IMR-90 (cell line): Measurements from ENCODE around the gene SGCA. TPM values are rescaled to one million over a fixed set of nuclear protein-coding genes. Genes with fewer than 3 reads are reported as not detected.
A peak's percentile ranks its signal among the peaks of the same experiment; 100 is the strongest.

Source experiments
- ATAC-seq: fragments of 200-7000 bp; cut with Tn5 transposase; 2 replicates; pipeline ENCODE4 v1.9.1; 2020; ENCODE audit warnings: low read depth, mild to moderate bottlenecking, moderate library complexity
- BruUV-seq: library from RNA; stranded (reverse); fragments of 400-500 nt; replicated peaks from 2 replicates; lab custom pipeline; 2021; lab: Mats Ljungman, UMichigan
- CTCF ChIA-PET: fragments of 300-600 bp; formaldehyde crosslinking; extraction: SDS; loops from one replicate; lab custom pipeline; 2021; ENCODE audit warnings: antibody characterized with exemption; lab: Yijun Ruan, JAX
- POLR2A ChIA-PET: fragments of 300-600 bp; sonication (Branson Sonifier 250); formaldehyde crosslinking; loops from one replicate; lab custom pipeline; 2022; ENCODE audit warnings: antibody characterized with exemption; ENCODE audit not compliant: unreplicated experiment; lab: Charles Lee
- DNase-seq: peaks from one replicate; pipeline ENCODE4 v3.0.0; 2013
- H2AFZ ChIP-seq: replicated peaks from 2 replicates; pipeline ENCODE3; 2013; ENCODE audit warnings: low read length, mild to moderate bottlenecking; ENCODE audit not compliant: poor library complexity
- H2AK5ac ChIP-seq: 2 replicates; pipeline ENCODE4 v1.6.1; 2013; ENCODE audit warnings: low read depth, low read length, inconsistent platforms
- H2AK9ac ChIP-seq: replicated peaks from 2 replicates; pipeline ENCODE3; 2013; ENCODE audit warnings: mild to moderate bottlenecking, low read depth, low read length, moderate library complexity; ENCODE audit not compliant: poor library complexity
- H2BK120ac ChIP-seq: 2 replicates; pipeline ENCODE4 v1.6.1; 2013; ENCODE audit warnings: low read depth, low read length, inconsistent platforms
- H2BK15ac ChIP-seq: 3 replicates; pipeline ENCODE4 v1.6.1; 2013; ENCODE audit warnings: low read depth, low read length, inconsistent platforms
- H2BK20ac ChIP-seq: 2 replicates; pipeline ENCODE4 v1.6.1; 2013; ENCODE audit warnings: low read depth, mild to moderate bottlenecking, inconsistent platforms, low read length, moderate library complexity
- H2BK5ac ChIP-seq: 2 replicates; pipeline ENCODE4 v1.6.1; 2013; ENCODE audit warnings: mild to moderate bottlenecking, low read depth, low read length, inconsistent platforms; ENCODE audit not compliant: poor library complexity, severe bottlenecking
- H3K14ac ChIP-seq: replicated peaks from 2 replicates; pipeline ENCODE4 v1.6.1; 2013; ENCODE audit warnings: low read depth, low read length, inconsistent platforms
- H3K18ac ChIP-seq: 2 replicates; pipeline ENCODE4 v1.6.1; 2013; ENCODE audit warnings: low read depth, low read length, control low read depth
- H3K23ac ChIP-seq: 2 replicates; pipeline ENCODE4 v1.6.1; 2013; ENCODE audit warnings: low read depth, low read length, inconsistent platforms
- H3K27ac ChIP-seq: 2 replicates; pipeline ENCODE4 v1.5.1; 2013; ENCODE audit warnings: mild to moderate bottlenecking, control low read depth, low read length; ENCODE audit not compliant: insufficient read depth
- H3K27me3 ChIP-seq: 2 replicates; pipeline ENCODE4 v1.6.1; 2013; ENCODE audit warnings: low read length; ENCODE audit not compliant: control insufficient read depth, insufficient read depth
- H3K36me3 ChIP-seq: 2 replicates; pipeline ENCODE4 v1.6.1; 2013; ENCODE audit warnings: low read length, mixed read lengths; ENCODE audit not compliant: control insufficient read depth, insufficient read depth
- H3K4ac ChIP-seq: 2 replicates; pipeline ENCODE4 v1.6.1; 2013; ENCODE audit warnings: low read depth, low read length, inconsistent platforms
- H3K4me1 ChIP-seq: 2 replicates; pipeline ENCODE4 v1.6.1; 2013; ENCODE audit warnings: low read length, mixed read lengths; ENCODE audit not compliant: control insufficient read depth, insufficient read depth
- H3K4me2 ChIP-seq: 2 replicates; pipeline ENCODE4 v1.6.1; 2013; ENCODE audit warnings: low read depth, mild to moderate bottlenecking, control low read depth, low read length, moderate library complexity
- H3K4me3 ChIP-seq: 2 replicates; pipeline ENCODE4 v1.5.1; 2013; ENCODE audit warnings: low read depth, mild to moderate bottlenecking, control low read depth, low read length, moderate library complexity; ENCODE audit not compliant: insufficient read depth
- H3K56ac ChIP-seq: 2 replicates; pipeline ENCODE4 v1.6.1; 2013; ENCODE audit warnings: low read length, inconsistent platforms; ENCODE audit not compliant: insufficient read depth; ENCODE audit errors: extremely low read depth
- H3K79me1 ChIP-seq, 2 experiments: 2 replicates each; pipeline ENCODE4 v1.6.1; 2013; ENCODE audit warnings: low read length in 2 of 2, inconsistent platforms in 1 of 2, low read depth in 1 of 2
- H3K9ac ChIP-seq: 2 replicates; pipeline ENCODE4 v1.6.1; 2013; ENCODE audit warnings: low read depth, low read length, control low read depth
- H3K9me1 ChIP-seq: 2 replicates; pipeline ENCODE4 v1.6.1; 2013; ENCODE audit warnings: low read length, inconsistent platforms; ENCODE audit not compliant: insufficient read depth
- H3K9me3 ChIP-seq: 2 replicates; pipeline ENCODE4 v1.6.1; 2013; ENCODE audit warnings: low read length; ENCODE audit not compliant: control insufficient read depth, insufficient read depth
- H4K20me1 ChIP-seq: 2 replicates; pipeline ENCODE4 v1.6.1; 2013; ENCODE audit warnings: low read length, inconsistent platforms; ENCODE audit not compliant: insufficient read depth
- H4K5ac ChIP-seq: 2 replicates; pipeline ENCODE4 v1.6.1; 2013; ENCODE audit warnings: mild to moderate bottlenecking, low read depth, low read length, control low read depth
- H4K8ac ChIP-seq, 2 experiments: 2 replicates each; pipeline ENCODE4 v1.6.1; 2013; ENCODE audit warnings: low read depth in 2 of 2, low read length in 2 of 2, control low read depth in 1 of 2, inconsistent platforms in 1 of 2
- H4K91ac ChIP-seq: 2 replicates; pipeline ENCODE4 v1.6.1; 2013; ENCODE audit warnings: low read depth, low read length, inconsistent platforms; ENCODE audit not compliant: insufficient read depth
- BHLHE40 ChIP-seq: fragments of 150-350 bp; IDR thresholded peaks from 2 replicates; pipeline ENCODE4 v1.6.1; 2016; ENCODE audit warnings: mild to moderate bottlenecking, low read depth, low read length
- CEBPB ChIP-seq: IDR thresholded peaks from 2 replicates; pipeline ENCODE4 v1.6.1; 2012; ENCODE audit warnings: low read depth, low read length, improper control_type of control experiment
- CHD1 ChIP-seq: IDR thresholded peaks from 2 replicates; pipeline ENCODE4 v1.6.1; 2012; ENCODE audit warnings: low read depth, low read length, improper control_type of control experiment
- FOS ChIP-seq: fragments of 150-350 bp; IDR thresholded peaks from 2 replicates; pipeline ENCODE4 v1.6.1; 2016; ENCODE audit warnings: low read depth, low read length
- MAFK ChIP-seq: IDR thresholded peaks from 2 replicates; pipeline ENCODE4 v1.6.1; 2012; ENCODE audit warnings: low read depth, low read length, improper control_type of control experiment
- MAZ ChIP-seq: IDR thresholded peaks from 2 replicates; pipeline ENCODE4 v1.6.1; 2012; ENCODE audit warnings: low read depth, mild to moderate bottlenecking, low read length, improper control_type of control experiment, moderate library complexity, borderline replicate concordance
- NFE2L2 ChIP-seq: fragments of 150-350 bp; IDR thresholded peaks from 2 replicates; pipeline ENCODE4 v1.6.1; 2016; ENCODE audit warnings: low read depth, mild to moderate bottlenecking, low read length
- POLR2A ChIP-seq: IDR thresholded peaks from 2 replicates; pipeline ENCODE4 v1.6.1; 2012; ENCODE audit warnings: mild to moderate bottlenecking, low read depth, low read length
- RAD21 ChIP-seq: IDR thresholded peaks from 2 replicates; pipeline ENCODE4 v1.6.1; 2012; ENCODE audit warnings: low read length, improper control_type of control experiment
- RCOR1 ChIP-seq: IDR thresholded peaks from 2 replicates; pipeline ENCODE4 v1.6.1; 2012; ENCODE audit warnings: mild to moderate bottlenecking, low read length, improper control_type of control experiment; ENCODE audit not compliant: insufficient replicate concordance
- SMC3 ChIP-seq: fragments of 150-350 bp; IDR thresholded peaks from 2 replicates; pipeline ENCODE4 v1.6.1; 2016; ENCODE audit warnings: low read depth, mild to moderate bottlenecking, antibody characterized with exemption, low read length, moderate library complexity
- WGBS, 2 experiments: methylation state at CpG; one replicate each; pipeline versions ENCODE4 v1.1.5 to v1.1.7; 2013; ENCODE audit warnings: missing lambda C conversion rate in 2 of 2; ENCODE audit not compliant: insufficient read length in 1 of 2; ENCODE audit errors: extremely low coverage in 2 of 2; 5-methylcytosine and 5-hydroxymethylcytosine counted together
- dilution Hi-C: fragments of 300-500 bp; cut with HindIII; formaldehyde crosslinking; loops from one replicate; pipeline ENCODE4 v1.14.3; 2018; ENCODE audit warnings: low sequenced_read_pairs; ENCODE audit not compliant: unreplicated experiment
- in situ Hi-C: fragments of 300-500 bp; cut with MboI; formaldehyde crosslinking; loops from 3 replicates; pipeline ENCODE4 v1.14.3; 2019; ENCODE audit warnings: low sequenced_read_pairs, inconsistent platforms, mixed read lengths
- intact Hi-C: fragments of 100-400 bp; cut with micrococcal nuclease; formaldehyde crosslinking; loops from 2 replicates; pipeline ENCODE4 v1.10.0; 2022
- polyA plus RNA-seq, 3 experiments: library from polyadenylated mRNA; depleted of rRNA; stranded (reverse); fragments of >200 nt; gene quantifications; 2 replicates each; pipeline ENCODE4 v1.2.3, GENCODE V29; 2012; ENCODE audit warnings: low replicate concordance in 1 of 3
- total RNA-seq: library from RNA; depleted of rRNA; stranded (reverse); fragments of >200 nt; gene quantifications from 2 replicates; pipeline ENCODE4 v1.2.3, GENCODE V29; 2012
- TF ChIP-seq, protein P1 (sequence below): conservative IDR thresholded peaks from 2 replicates; pipeline ENCODE4 v1.5.1; 2012; ENCODE audit warnings: mild to moderate bottlenecking, low read depth, low read length, improper control_type of control experiment
- TF ChIP-seq, protein P2 (sequence below): fragments of 150-350 bp; IDR thresholded peaks from 2 replicates; pipeline ENCODE4 v1.6.1; 2017; ENCODE audit warnings: mild to moderate bottlenecking, antibody characterized with exemption, low read length, low read depth

Gene SGCA
- total and polyA plus RNA-seq, 2 of the 4 experiments (the other 2 are of a cell fraction), result 0.19 TPM; not detected in 1

DNA sequence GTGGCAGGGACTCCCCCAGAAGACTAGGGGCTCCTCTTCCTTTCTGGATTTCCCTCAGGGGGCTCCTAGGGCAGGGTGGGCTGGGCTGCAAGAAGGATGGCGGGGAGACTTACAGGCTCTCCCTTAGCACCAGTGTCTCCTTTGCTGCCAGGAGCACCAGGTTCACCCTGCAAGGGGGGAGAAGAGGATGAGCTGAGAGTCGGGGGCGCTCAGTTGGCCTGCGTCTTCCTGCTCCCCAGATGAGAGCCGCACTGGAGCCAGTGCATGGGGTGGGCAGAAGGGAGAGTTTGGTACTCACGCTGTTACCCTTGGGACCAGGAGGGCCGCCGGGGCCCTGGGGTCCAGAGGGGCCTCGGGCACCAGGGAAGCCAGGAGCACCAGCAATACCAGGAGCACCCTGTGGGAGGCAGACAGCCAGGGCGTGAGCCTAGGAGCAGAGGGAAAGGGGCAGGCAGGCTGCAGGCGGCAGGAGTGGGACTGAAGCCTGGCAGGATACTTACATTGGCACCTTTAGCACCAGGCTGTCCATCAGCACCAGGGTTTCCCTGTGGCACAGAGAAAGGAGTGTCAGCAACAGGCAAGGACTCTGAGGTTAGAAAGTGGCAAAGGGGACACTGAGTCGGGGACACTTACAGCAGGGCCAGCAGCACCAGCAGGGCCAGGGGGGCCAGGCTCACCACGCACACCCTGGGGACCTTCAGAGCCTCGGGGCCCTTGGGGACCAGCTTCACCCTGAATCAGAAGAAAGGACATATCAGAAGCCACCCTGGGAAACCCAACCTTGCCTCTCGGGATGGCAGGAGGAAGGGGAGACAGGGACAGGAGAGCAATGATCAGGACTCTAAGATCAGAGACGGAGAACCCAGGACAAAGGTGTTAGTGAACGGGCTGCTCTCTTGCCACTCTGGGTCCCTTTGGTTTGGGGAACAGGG lies 29.4 kb downstream of the SGCA start:
- in situ Hi-C loops (loop anchor here (5.0 kb wide), 1 partner anchor 77 kb away; the partner anchor contains the start of gene TMEM92), dilution Hi-C loops (no loop called here), intact Hi-C loops (no loop called here)
- Histone ChIP-seq H3K9ac (peak overlapping the region; percentile 98), H2AFZ (peak overlapping the region; percentile 48), H3K27ac (peak overlapping the region; percentile 99), H3K18ac (peak overlapping the region; percentile 83), H2BK120ac (peak overlapping the region; percentile 50), H2BK15ac (no peak overlapping the region), H3K4me1 (peaks cover 57% of the 10 kb centered on the region), H3K9me1 (0 out of 2 replicates have a peak, but pooled peaks cover 3% of the 10 kb centered on the region), H4K20me1 (peaks cover 92% of the 10 kb centered on the region), H3K79me1 (peaks cover 16 to 82% of the 10 kb centered on the region in 2 experiments; a peak in 3 of 4 replicates), H2AK9ac (peak overlapping the region; percentile 85), H3K14ac (peak overlapping the region; percentile 100), H2BK20ac (peak overlapping the region; percentile 24; the same call in 1 of the 2 replicates), H3K4me3 (no peak overlapping the region), H2BK5ac (peak overlapping the region; percentile 99), H3K36me3 (peaks cover 93% of the 10 kb centered on the region), H3K23ac (peak overlapping the region; percentile 100), H4K8ac (peak overlapping the region; percentile 65 to 97), H3K56ac (peak overlapping the region; percentile 92), H4K91ac (peak overlapping the region; percentile 78), H3K9me3 (no peaks in the 10 kb centered on the region), H3K4me2 (peak overlapping the region; percentile 5; the same call in 1 of the 2 replicates), H2AK5ac (peak overlapping the region; percentile 80), H4K5ac (peak overlapping the region; percentile 83), H3K4ac (peak overlapping the region; percentile 100), H3K27me3 (no peaks in the 10 kb centered on the region)
- ATAC-seq, result peak; percentile 1
- no TSS peak for BruUV-seq
- WGBS, 2 experiments, result 50% methylated on average over 1 of the region's 17 CpGs; no CpG with 5 or more reads in 1 of the 2 experiments
- peak; percentile 74 for DNase-seq
- POLR2A ChIA-PET, result interaction anchor here (0.6 to 3.7 kb wide), 5 partner anchors 8 to 77 kb away, joined by 3 to 26 read pairs (median 5); no protein-coding TSS in a partner anchor
- CTCF ChIA-PET, result no interaction called here
- TF ChIP-seq BHLHE40 (no peak), CEBPB (no peak), MAZ (no peak), CHD1 (no peak), FOS (no peak), RAD21 (0 out of 2 replicates have a peak, but pooled peaks have one; percentile 13), RCOR1 (no peak), SMC3 (0 out of 2 replicates have a peak, but pooled peaks have one; percentile 28), NFE2L2 (no peak), MAFK (no peak), POLR2A (no peak)
- TF ChIP-seq, protein P1, sequence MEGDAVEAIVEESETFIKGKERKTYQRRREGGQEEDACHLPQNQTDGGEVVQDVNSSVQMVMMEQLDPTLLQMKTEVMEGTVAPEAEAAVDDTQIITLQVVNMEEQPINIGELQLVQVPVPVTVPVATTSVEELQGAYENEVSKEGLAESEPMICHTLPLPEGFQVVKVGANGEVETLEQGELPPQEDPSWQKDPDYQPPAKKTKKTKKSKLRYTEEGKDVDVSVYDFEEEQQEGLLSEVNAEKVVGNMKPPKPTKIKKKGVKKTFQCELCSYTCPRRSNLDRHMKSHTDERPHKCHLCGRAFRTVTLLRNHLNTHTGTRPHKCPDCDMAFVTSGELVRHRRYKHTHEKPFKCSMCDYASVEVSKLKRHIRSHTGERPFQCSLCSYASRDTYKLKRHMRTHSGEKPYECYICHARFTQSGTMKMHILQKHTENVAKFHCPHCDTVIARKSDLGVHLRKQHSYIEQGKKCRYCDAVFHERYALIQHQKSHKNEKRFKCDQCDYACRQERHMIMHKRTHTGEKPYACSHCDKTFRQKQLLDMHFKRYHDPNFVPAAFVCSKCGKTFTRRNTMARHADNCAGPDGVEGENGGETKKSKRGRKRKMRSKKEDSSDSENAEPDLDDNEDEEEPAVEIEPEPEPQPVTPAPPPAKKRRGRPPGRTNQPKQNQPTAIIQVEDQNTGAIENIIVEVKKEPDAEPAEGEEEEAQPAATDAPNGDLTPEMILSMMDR, result peak; percentile 37; the same call in 1 of the 2 replicates
- TF ChIP-seq, protein P2, sequence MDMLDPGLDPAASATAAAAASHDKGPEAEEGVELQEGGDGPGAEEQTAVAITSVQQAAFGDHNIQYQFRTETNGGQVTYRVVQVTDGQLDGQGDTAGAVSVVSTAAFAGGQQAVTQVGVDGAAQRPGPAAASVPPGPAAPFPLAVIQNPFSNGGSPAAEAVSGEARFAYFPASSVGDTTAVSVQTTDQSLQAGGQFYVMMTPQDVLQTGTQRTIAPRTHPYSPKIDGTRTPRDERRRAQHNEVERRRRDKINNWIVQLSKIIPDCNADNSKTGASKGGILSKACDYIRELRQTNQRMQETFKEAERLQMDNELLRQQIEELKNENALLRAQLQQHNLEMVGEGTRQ, result no peak
